ENCODE measurements around the gene ATP8B1. TPM values are rescaled to one million over a fixed set of nuclear protein-coding genes. Genes with fewer than 3 reads are reported as not detected.
"Not testable (repeated sequence)": the region's sequence is repeated elsewhere in the genome, so short reads cannot be mapped to it uniquely, and the experiment has no call there.

ATP8B1 gene
- polyA plus RNA-seq (2013, experiment 1 of 2): 0.65 TPM
- 0.32 TPM for polyA plus RNA-seq (2013, experiment 2 of 2)

- Histone ChIP-seq H3K9me3 (ENCODE audit: insufficient read depth, low read depth, low read length) (no peaks in the 10 kb centered on the region), H3K27me3 (ENCODE audit: insufficient read depth, low read length) (peaks cover 69% of the 10 kb centered on the region), H3K27ac (ENCODE audit: low read depth, low read length) (no peak within 1 kb of the TSS), H3K36me3 (ENCODE audit: insufficient read depth, low read length) (no peaks in the 10 kb centered on the region), H3K4me1 (ENCODE audit: insufficient read depth, low read length) (0 out of 2 replicates have a peak, but pooled peaks cover 5% of the 10 kb centered on the region), H3K9ac (ENCODE audit: low read depth, low read length) (peak within 1 kb of the TSS; percentile 45), H3K4me3 (ENCODE audit: low read length) (peak within 1 kb of the TSS; percentile 67)
- 3% methylated on average over 77 of the region's 77 CpGs for WGBS
These were observed at the start of gene ATP8B1 for GRCh38 chr18:57803103-57803969. Gene ATP8B1 (minus strand): TSS chr18:57803315. CDS start chr18:57731807, 71,508 bp downstream.

GRCh38 chr18:57850063-57850462 is 46.9 kb upstream of the ATP8B1 start:
- no peaks in the 10 kb centered on the region for H3K27me3 ChIP-seq (ENCODE audit: insufficient read depth, low read length)
- no peaks in the 10 kb centered on the region for H3K36me3 ChIP-seq (ENCODE audit: insufficient read depth, low read length)
- no peaks in the 10 kb centered on the region for H3K4me1 ChIP-seq (ENCODE audit: insufficient read depth, low read length)
- WGBS: 93% methylated on average over 3 of the region's 3 CpGs
- no peaks in the 10 kb centered on the region for H3K9me3 ChIP-seq (ENCODE audit: insufficient read depth, low read depth, low read length)
- H3K9ac ChIP-seq (ENCODE audit: low read depth, low read length): no peak overlapping the region
- H3K4me3 ChIP-seq (ENCODE audit: low read length): no peak overlapping the region
- no peak overlapping the region for H3K27ac ChIP-seq (ENCODE audit: low read depth, low read length)

GRCh38 chr18:57848374-57848773 is 45.3 kb upstream of the ATP8B1 start:
- WGBS: no CpG with 5 or more reads among the region's 1 CpG
- not testable (repeated sequence) for H3K4me1 ChIP-seq (ENCODE audit: insufficient read depth, low read length); H3K27me3 ChIP-seq (ENCODE audit: insufficient read depth, low read length); H3K27ac ChIP-seq (ENCODE audit: low read depth, low read length); H3K4me3 ChIP-seq (ENCODE audit: low read length); H3K36me3 ChIP-seq (ENCODE audit: insufficient read depth, low read length); H3K9ac ChIP-seq (ENCODE audit: low read depth, low read length); H3K9me3 ChIP-seq (ENCODE audit: insufficient read depth, low read depth, low read length)

GRCh38 chr18:57847431-57847830 is 44.3 kb upstream of the ATP8B1 start:
- H3K9ac ChIP-seq (ENCODE audit: low read depth, low read length); H3K9me3 ChIP-seq (ENCODE audit: insufficient read depth, low read depth, low read length); H3K4me1 ChIP-seq (ENCODE audit: insufficient read depth, low read length); H3K27me3 ChIP-seq (ENCODE audit: insufficient read depth, low read length); H3K4me3 ChIP-seq (ENCODE audit: low read length); H3K27ac ChIP-seq (ENCODE audit: low read depth, low read length); H3K36me3 ChIP-seq (ENCODE audit: insufficient read depth, low read length): not testable (repeated sequence)
- WGBS: 95% methylated on average over 2 of the region's 2 CpGs

- WGBS: 40% methylated on average over 1 of the region's 1 CpG
- no peak overlapping the region for H3K27ac ChIP-seq (ENCODE audit: low read depth, low read length)
- no peaks in the 10 kb centered on the region for H3K36me3 ChIP-seq (ENCODE audit: insufficient read depth, low read length)
These were observed 43.1 kb upstream of the ATP8B1 start for GRCh38 chr18:57846258-57846657.

GRCh38 chr18:57845605-57846074 is 42.5 kb upstream of the ATP8B1 start:
- Histone ChIP-seq H3K27me3 (ENCODE audit: insufficient read depth, low read length) (no peaks in the 10 kb centered on the region), H3K4me1 (ENCODE audit: insufficient read depth, low read length) (no peaks in the 10 kb centered on the region), H3K27ac (ENCODE audit: low read depth, low read length) (no peak overlapping the region), H3K36me3 (ENCODE audit: insufficient read depth, low read length) (no peaks in the 10 kb centered on the region), H3K9ac (ENCODE audit: low read depth, low read length) (no peak overlapping the region), H3K4me3 (ENCODE audit: low read length) (no peak overlapping the region), H3K9me3 (ENCODE audit: insufficient read depth, low read depth, low read length) (no peaks in the 10 kb centered on the region)
- WGBS: 98% methylated on average over 3 of the region's 3 CpGs

More at GRCh38 chr18:57846258-57846657, 43.1 kb upstream of the ATP8B1 start:
- H3K4me1 ChIP-seq (ENCODE audit: insufficient read depth, low read length): no peaks in the 10 kb centered on the region
- H3K27me3 ChIP-seq (ENCODE audit: insufficient read depth, low read length): no peaks in the 10 kb centered on the region
- H3K9me3 ChIP-seq (ENCODE audit: insufficient read depth, low read depth, low read length): no peaks in the 10 kb centered on the region
- H3K4me3 ChIP-seq (ENCODE audit: low read length): no peak overlapping the region
- no peak overlapping the region for H3K9ac ChIP-seq (ENCODE audit: low read depth, low read length)

GRCh38 chr18:57844319-57844718 is 41.2 kb upstream of the ATP8B1 start:
- Histone ChIP-seq H3K4me3 (ENCODE audit: low read length) (no peak overlapping the region), H3K36me3 (ENCODE audit: insufficient read depth, low read length) (no peaks in the 10 kb centered on the region), H3K4me1 (ENCODE audit: insufficient read depth, low read length) (no peaks in the 10 kb centered on the region), H3K9me3 (ENCODE audit: insufficient read depth, low read depth, low read length) (no peaks in the 10 kb centered on the region), H3K9ac (ENCODE audit: low read depth, low read length) (no peak overlapping the region), H3K27me3 (ENCODE audit: insufficient read depth, low read length) (no peaks in the 10 kb centered on the region), H3K27ac (ENCODE audit: low read depth, low read length) (no peak overlapping the region)
- 97% methylated on average over 7 of the region's 7 CpGs for WGBS

GRCh38 chr18:57843386-57843785 is 40.3 kb upstream of the ATP8B1 start:
- H3K36me3 ChIP-seq (ENCODE audit: insufficient read depth, low read length): no peaks in the 10 kb centered on the region
- H3K27me3 ChIP-seq (ENCODE audit: insufficient read depth, low read length): no peaks in the 10 kb centered on the region
- H3K4me1 ChIP-seq (ENCODE audit: insufficient read depth, low read length): no peaks in the 10 kb centered on the region
- H3K9ac ChIP-seq (ENCODE audit: low read depth, low read length): no peak overlapping the region
- WGBS: 81% methylated on average over 5 of the region's 5 CpGs
- H3K9me3 ChIP-seq (ENCODE audit: insufficient read depth, low read depth, low read length): no peaks in the 10 kb centered on the region
- H3K4me3 ChIP-seq (ENCODE audit: low read length): no peak overlapping the region
- no peak overlapping the region for H3K27ac ChIP-seq (ENCODE audit: low read depth, low read length)

GRCh38 chr18:57841568-57841967 is 38.5 kb upstream of the ATP8B1 start:
- no peaks in the 10 kb centered on the region for H3K9me3 ChIP-seq (ENCODE audit: insufficient read depth, low read depth, low read length)
- no peaks in the 10 kb centered on the region for H3K4me1 ChIP-seq (ENCODE audit: insufficient read depth, low read length)
- WGBS: 81% methylated on average over 1 of the region's 2 CpGs
- H3K9ac ChIP-seq (ENCODE audit: low read depth, low read length): no peak overlapping the region
- H3K27me3 ChIP-seq (ENCODE audit: insufficient read depth, low read length): no peaks in the 10 kb centered on the region
- no peaks in the 10 kb centered on the region for H3K36me3 ChIP-seq (ENCODE audit: insufficient read depth, low read length)
- no peak overlapping the region for H3K27ac ChIP-seq (ENCODE audit: low read depth, low read length)
- no peak overlapping the region for H3K4me3 ChIP-seq (ENCODE audit: low read length)

- Histone ChIP-seq H3K27me3 (ENCODE audit: insufficient read depth, low read length) (no peaks in the 10 kb centered on the region), H3K9me3 (ENCODE audit: insufficient read depth, low read depth, low read length) (no peaks in the 10 kb centered on the region), H3K27ac (ENCODE audit: low read depth, low read length) (no peak overlapping the region), H3K4me1 (ENCODE audit: insufficient read depth, low read length) (no peaks in the 10 kb centered on the region), H3K9ac (ENCODE audit: low read depth, low read length) (no peak overlapping the region), H3K36me3 (ENCODE audit: insufficient read depth, low read length) (no peaks in the 10 kb centered on the region), H3K4me3 (ENCODE audit: low read length) (no peak overlapping the region)
- WGBS: 92% methylated on average over 6 of the region's 6 CpGs
These were observed 36.8 kb upstream of the ATP8B1 start for GRCh38 chr18:57839942-57840381.

- Histone ChIP-seq H3K27ac (ENCODE audit: low read depth, low read length) (no peak overlapping the region), H3K4me1 (ENCODE audit: insufficient read depth, low read length) (no peaks in the 10 kb centered on the region), H3K9me3 (ENCODE audit: insufficient read depth, low read depth, low read length) (no peaks in the 10 kb centered on the region), H3K9ac (ENCODE audit: low read depth, low read length) (no peak overlapping the region), H3K27me3 (ENCODE audit: insufficient read depth, low read length) (no peaks in the 10 kb centered on the region), H3K4me3 (ENCODE audit: low read length) (no peak overlapping the region), H3K36me3 (ENCODE audit: insufficient read depth, low read length) (no peaks in the 10 kb centered on the region)
- WGBS: 91% methylated on average over 12 of the region's 12 CpGs
These were observed 34.9 kb upstream of the ATP8B1 start for GRCh38 chr18:57837917-57838548.
